GM12878 (cell line): Measurements from ENCODE around the gene RSPH9. TPM values are rescaled to one million over a fixed set of nuclear protein-coding genes. Genes with fewer than 3 reads are reported as not detected.

Experiments
- BCL11A ChIP-seq: IDR thresholded peaks from 2 replicates; pipeline ENCODE4 v1.6.1; 2011; ENCODE audit warnings: low read depth, low read length
- BRCA1 ChIP-seq: IDR thresholded peaks from 2 replicates; pipeline ENCODE4 v1.6.1; 2011; ENCODE audit warnings: low read depth, low read length, improper control_type of control experiment
- CBX5 ChIP-seq: sonication (generic); IDR thresholded peaks from 2 replicates; pipeline ENCODE4 v1.6.1; 2016; ENCODE audit warnings: low read depth, moderate library complexity, mild to moderate bottlenecking, inconsistent platforms
- CREM ChIP-seq: IDR thresholded peaks from 2 replicates; pipeline ENCODE4 v1.6.1; 2014; ENCODE audit warnings: antibody characterized with exemption, low read depth
- EED ChIP-seq: sonication (generic); IDR thresholded peaks from 2 replicates; pipeline ENCODE4 v1.6.1; 2016; ENCODE audit warnings: antibody characterized with exemption, low read depth
- ETV6 ChIP-seq, 2 experiments: fragments of 450-650 bp in 1 of 2; IDR thresholded peaks in 1 of 2; conservative IDR thresholded peaks in 1 of 2; 2 replicates each; pipeline ENCODE4 v1.6.1; 2014; ENCODE audit warnings: antibody characterized with exemption in 1 of 2, borderline replicate concordance in 1 of 2, low read depth in 1 of 2, mild to moderate bottlenecking in 1 of 2, moderate library complexity in 1 of 2
- HDGF ChIP-seq: fragments of 450-650 bp; IDR thresholded peaks from 2 replicates; pipeline ENCODE4 v1.6.1; 2016; ENCODE audit warnings: antibody characterized with exemption
- HSF1 ChIP-seq: fragments of 150-350 bp; IDR thresholded peaks from 2 replicates; pipeline ENCODE4 v1.6.1; 2014; ENCODE audit warnings: mild to moderate bottlenecking, low read depth, low read length
- IKZF1 ChIP-seq: fragments of 450-650 bp; conservative IDR thresholded peaks from 2 replicates; pipeline ENCODE4 v1.6.1; 2017; ENCODE audit warnings: antibody characterized with exemption, mild to moderate bottlenecking
- IKZF2 ChIP-seq, 2 experiments: fragments of 450-650 bp; IDR thresholded peaks; 2 replicates each; pipeline ENCODE4 v1.6.1; 2017; ENCODE audit warnings: mild to moderate bottlenecking in 2 of 2, moderate library complexity in 2 of 2
- LARP7 ChIP-seq: fragments of 450-650 bp; IDR thresholded peaks from 2 replicates; pipeline ENCODE4 v1.6.1; 2017; ENCODE audit warnings: mild to moderate bottlenecking
- MEF2A ChIP-seq: IDR thresholded peaks from 2 replicates; pipeline ENCODE4 v1.6.1; 2011; ENCODE audit warnings: low read depth, mild to moderate bottlenecking, low read length, moderate library complexity; ENCODE audit not compliant: insufficient read depth
- MYB ChIP-seq: fragments of 150-350 bp; IDR thresholded peaks from 2 replicates; pipeline ENCODE4 v1.6.1; 2014; ENCODE audit warnings: mild to moderate bottlenecking, low read depth, low read length, borderline replicate concordance
- NFYA ChIP-seq: IDR thresholded peaks from 2 replicates; pipeline ENCODE4 v1.6.1; 2011; ENCODE audit warnings: low read depth, mild to moderate bottlenecking, low read length, improper control_type of control experiment, borderline replicate concordance
- POLR2AphosphoS5 ChIP-seq: IDR thresholded peaks from 2 replicates; pipeline ENCODE4 v1.6.1; 2011; ENCODE audit warnings: mild to moderate bottlenecking, low read length, inconsistent platforms
- PRDM15 ChIP-seq: fragments of 450-650 bp; formaldehyde crosslinking; IDR thresholded peaks from 2 replicates; pipeline ENCODE4 v1.4.0; 2020; ENCODE audit warnings: mild to moderate bottlenecking, moderate library complexity
- RAD51 ChIP-seq: fragments of 450-650 bp; IDR thresholded peaks from 2 replicates; pipeline ENCODE4 v1.6.1; 2016; ENCODE audit warnings: moderate library complexity, mild to moderate bottlenecking, inconsistent platforms
- RB1 ChIP-seq: fragments of 450-650 bp; formaldehyde crosslinking; IDR thresholded peaks from 2 replicates; pipeline ENCODE4 v1.6.1; 2017; ENCODE audit warnings: mild to moderate bottlenecking, borderline replicate concordance
- RCOR1 ChIP-seq: conservative IDR thresholded peaks from 2 replicates; pipeline ENCODE4 v1.6.1; 2012; ENCODE audit warnings: low read depth, low read length, improper control_type of control experiment
- STAT1 ChIP-seq: fragments of 450-650 bp; conservative IDR thresholded peaks from 2 replicates; pipeline ENCODE4 v1.6.1; 2014; ENCODE audit warnings: antibody characterized with exemption, mild to moderate bottlenecking
- YBX1 ChIP-seq: fragments of 450-650 bp; IDR thresholded peaks from 2 replicates; pipeline ENCODE4 v1.6.1; 2016; ENCODE audit warnings: antibody characterized with exemption
- ZNF274 ChIP-seq: IDR thresholded peaks from one replicate; pipeline ENCODE4 v1.8.0; 2011; ENCODE audit not compliant: insufficient read length, insufficient read depth
- ZNF592 ChIP-seq: fragments of 450-650 bp; IDR thresholded peaks from 2 replicates; pipeline ENCODE4 v1.6.1; 2017; ENCODE audit warnings: mild to moderate bottlenecking, moderate library complexity
- polyA plus RNA-seq, 11 experiments: library from polyadenylated mRNA; depleted of rRNA in 4 of 11; unstranded in 6 of 11; stranded (reverse) in 5 of 11; fragments of >200 nt; fragmentation: Nextera tagmentation in 4 of 11; fragmentation: Illumina TruSeq in 1 of 11; extraction: Ambion mirVana in 4 of 11; extraction: Trizol in 1 of 11; gene quantifications; 1 replicate in 1 of 11; 2 replicates in 10 of 11; pipeline versions ENCODE4 v1.2.1 to v1.2.3, GENCODE V29; 2011 to 2016; ENCODE audit warnings: inconsistent platforms in 2 of 11, missing spikeins in 2 of 11, low read depth in 1 of 11
- total RNA-seq, 4 experiments: library from RNA; depleted of rRNA in 3 of 4; stranded (reverse); fragments of >200 nt in 3 of 4; fragmentation: Illumina TruSeq in 1 of 4; extraction: Trizol in 1 of 4; gene quantifications; 2 replicates each; pipeline versions ENCODE4 v1.2.1 to v1.2.3, GENCODE V29; 2013 to 2021

RSPH9 gene
- total and polyA plus RNA-seq, 10 of the 15 experiments (the other 5 are each of a cell fraction or from before 2014, with no cell fraction given): 0.26 to 0.63 (median 0.36) TPM; not detected in 6

GRCh38 chr6:43683708-43684455 is 39.0 kb downstream of the RSPH9 start (continued):
- no peak for TF ChIP-seq ZNF592
- TF ChIP-seq CREM: no peak
- TF ChIP-seq BRCA1: no peak
- no peak for TF ChIP-seq BCL11A
- TF ChIP-seq ZNF274: no peak
- no peak for TF ChIP-seq YBX1
- peak; percentile 26 to 41; a peak in 2 of 4 replicates for TF ChIP-seq IKZF2 (IDR thresholded peaks at IDR 0.05)
- no peak for TF ChIP-seq RAD51
- TF ChIP-seq HDGF: peak; percentile 54; the same call in 1 of the 2 replicates
- TF ChIP-seq IKZF1: peak; percentile 49
- TF ChIP-seq RCOR1: no peak
- TF ChIP-seq MEF2A: no peak
- TF ChIP-seq STAT1: no peak
- TF ChIP-seq POLR2AphosphoS5: no peak
- no peak for TF ChIP-seq PRDM15
- TF ChIP-seq CBX5: no peak
- peak; percentile 44; the same call in 1 of the 2 replicates for TF ChIP-seq EED
- no peak for TF ChIP-seq HSF1
- no peak for TF ChIP-seq LARP7
- TF ChIP-seq ETV6 (conservative IDR thresholded peaks at IDR 0.05 in 1 of 2, IDR thresholded peaks at IDR 0.05 in 1 of 2; ENCODE audit: borderline replicate concordance in 1 of 2, low read depth in 1 of 2): no peak
- TF ChIP-seq NFYA: no peak
- TF ChIP-seq RB1: no peak
- TF ChIP-seq MYB: no peak
